HG03469 (cell line): ENCODE data around the gene MTO1.
"Not testable (repeated sequence)": the region's sequence is repeated elsewhere in the genome, so short reads cannot be mapped to it uniquely, and the experiment has no call there.

Experiments
- ATAC-seq: cut with Tn5 transposase; IDR thresholded peaks from one replicate; pipeline ENCODE4 v1.9.1; 2021; ENCODE audit warnings: mild to moderate bottlenecking, moderate library complexity, moderate number of reproducible peaks; ENCODE audit not compliant: unreplicated experiment

The MTO1 gene, protein sequence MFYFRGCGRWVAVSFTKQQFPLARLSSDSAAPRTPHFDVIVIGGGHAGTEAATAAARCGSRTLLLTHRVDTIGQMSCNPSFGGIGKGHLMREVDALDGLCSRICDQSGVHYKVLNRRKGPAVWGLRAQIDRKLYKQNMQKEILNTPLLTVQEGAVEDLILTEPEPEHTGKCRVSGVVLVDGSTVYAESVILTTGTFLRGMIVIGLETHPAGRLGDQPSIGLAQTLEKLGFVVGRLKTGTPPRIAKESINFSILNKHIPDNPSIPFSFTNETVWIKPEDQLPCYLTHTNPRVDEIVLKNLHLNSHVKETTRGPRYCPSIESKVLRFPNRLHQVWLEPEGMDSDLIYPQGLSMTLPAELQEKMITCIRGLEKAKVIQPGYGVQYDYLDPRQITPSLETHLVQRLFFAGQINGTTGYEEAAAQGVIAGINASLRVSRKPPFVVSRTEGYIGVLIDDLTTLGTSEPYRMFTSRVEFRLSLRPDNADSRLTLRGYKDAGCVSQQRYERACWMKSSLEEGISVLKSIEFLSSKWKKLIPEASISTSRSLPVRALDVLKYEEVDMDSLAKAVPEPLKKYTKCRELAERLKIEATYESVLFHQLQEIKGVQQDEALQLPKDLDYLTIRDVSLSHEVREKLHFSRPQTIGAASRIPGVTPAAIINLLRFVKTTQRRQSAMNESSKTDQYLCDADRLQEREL

DNA sequence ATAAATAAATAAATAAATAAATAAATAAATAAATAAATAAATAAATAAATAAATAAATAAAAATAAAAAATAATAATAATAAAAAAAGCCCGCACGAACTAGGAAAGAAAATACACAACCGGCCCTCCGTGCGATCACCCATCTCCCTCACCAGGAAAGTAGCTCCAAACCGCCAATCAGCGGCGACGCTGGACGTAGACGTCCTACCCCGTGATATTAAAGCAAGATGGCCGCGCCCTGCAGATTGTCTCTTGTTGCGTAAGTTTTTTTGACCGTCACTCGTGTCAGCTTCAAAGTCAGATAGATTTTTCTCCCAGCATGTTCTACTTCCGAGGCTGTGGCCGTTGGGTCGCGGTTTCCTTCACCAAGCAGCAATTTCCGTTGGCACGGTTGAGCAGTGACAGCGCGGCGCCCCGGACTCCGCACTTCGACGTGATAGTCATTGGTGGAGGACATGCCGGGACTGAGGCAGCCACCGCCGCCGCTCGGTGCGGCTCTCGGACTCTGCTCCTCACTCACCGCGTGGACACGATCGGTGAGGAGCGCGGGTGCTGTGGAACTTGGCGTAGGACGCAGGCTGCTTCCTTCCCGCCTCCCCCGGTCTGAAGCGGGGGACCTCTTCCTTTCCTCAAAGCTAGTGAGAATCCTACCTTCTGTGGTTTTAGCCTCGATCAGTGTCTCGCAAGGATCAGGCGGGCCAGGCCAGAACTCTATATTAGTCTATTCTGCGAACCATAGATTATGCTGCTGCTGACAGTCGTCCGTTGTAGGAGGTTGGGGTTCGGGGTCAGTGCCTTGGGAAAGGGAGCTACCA, at the start of gene MTO1:
Gene MTO1 (plus strand): TSS at position 201 of the 814 bp plus-strand sequence. CDS start 118 bp downstream, at position 319.
- ATAC-seq = peak; percentile 88

GRCh38 chr6:73413102-73413501, 48.4 kb upstream of the MTO1 start:
- no peak for ATAC-seq

GRCh38 chr6:73418081-73418741, 43.3 kb upstream of the MTO1 start:
- no peak for ATAC-seq

DNA sequence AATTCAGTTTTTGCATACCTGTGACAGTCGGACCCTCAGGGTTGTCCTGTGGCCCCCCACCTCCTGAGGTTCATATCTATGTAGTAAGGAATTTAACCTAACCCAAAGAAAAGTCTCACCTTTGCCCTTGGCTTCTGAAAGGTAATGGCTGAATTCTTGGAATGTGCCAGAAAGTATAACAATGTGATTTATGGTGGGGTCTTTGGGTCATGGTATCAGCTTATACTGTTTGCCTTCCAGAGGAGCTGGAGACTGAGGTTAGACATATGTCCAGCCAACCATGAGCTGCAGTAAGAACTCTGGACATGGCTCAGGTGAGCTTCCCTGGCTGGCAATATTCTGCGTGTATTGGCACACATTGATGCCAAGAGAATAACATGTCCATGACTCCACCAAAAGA, 40.0 kb upstream of the MTO1 start:
- ATAC-seq = no peak

DNA sequence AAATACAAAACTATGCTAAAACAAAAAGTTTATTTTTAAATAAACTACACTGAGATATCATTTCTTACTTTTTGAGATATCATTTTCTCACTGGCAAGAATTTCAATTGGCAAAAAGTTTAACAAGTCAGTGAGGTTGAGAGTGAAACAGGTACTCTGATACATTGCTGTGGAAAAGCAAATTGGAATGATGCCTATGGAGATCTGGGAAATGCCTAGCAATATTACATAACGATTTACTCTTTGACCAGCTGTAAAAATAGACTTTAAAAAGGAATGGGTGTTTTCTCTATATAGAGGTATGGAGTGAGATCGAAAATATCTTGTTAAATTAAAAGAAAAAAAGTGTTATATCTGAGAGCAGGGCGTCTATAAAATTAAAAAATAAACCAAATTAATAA, 26.3 kb upstream of the MTO1 start:
- ATAC-seq = no peak

DNA sequence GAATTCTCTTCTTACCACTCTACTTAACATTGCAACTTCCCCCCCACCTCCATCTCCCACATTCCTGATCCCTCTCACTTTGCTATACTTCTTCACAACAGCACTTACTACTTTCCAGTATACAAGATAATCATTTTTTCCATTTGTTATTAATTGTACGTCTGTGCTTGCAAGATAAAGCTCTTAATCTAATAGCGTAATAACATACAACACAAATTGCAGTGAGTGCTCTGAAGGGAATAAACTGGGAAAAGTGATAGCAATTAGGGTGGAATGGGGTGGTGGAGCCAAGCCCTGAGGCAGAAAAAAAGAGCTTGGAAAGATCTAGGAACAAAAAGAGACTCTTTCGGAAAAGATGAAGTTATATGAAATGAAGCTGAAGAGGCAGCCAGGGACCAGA, 18.0 kb upstream of the MTO1 start:
- no peak for ATAC-seq

- ATAC-seq = peak; percentile 32
Observed at GRCh38 chr6:73451223-73452106, 10.1 kb upstream of the MTO1 start.

DNA sequence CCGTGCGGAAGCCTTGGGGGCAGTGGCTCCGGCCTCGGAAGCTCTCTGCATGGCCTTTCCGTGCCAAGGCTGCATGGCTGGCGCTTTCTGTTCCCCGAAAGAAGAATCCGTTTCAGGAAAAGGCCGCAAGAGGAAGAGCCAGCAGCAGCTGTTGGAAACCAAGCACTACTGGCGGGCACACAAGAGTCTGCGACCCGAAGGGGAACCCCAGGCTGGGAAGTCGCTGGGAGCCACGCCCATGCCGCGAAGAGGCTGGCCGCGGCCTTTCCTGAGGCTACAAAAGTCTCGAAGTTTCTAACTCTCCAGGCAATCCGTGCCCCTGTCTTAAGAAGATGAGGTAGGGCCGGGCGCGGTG, 9.5 kb upstream of the MTO1 start, which contains the start of gene CGAS:
Gene CGAS (minus strand): TSS at position 191 of the 355 bp plus-strand sequence. CDS start 116 bp downstream, at position 75.
- peak; percentile 63 for ATAC-seq

DNA sequence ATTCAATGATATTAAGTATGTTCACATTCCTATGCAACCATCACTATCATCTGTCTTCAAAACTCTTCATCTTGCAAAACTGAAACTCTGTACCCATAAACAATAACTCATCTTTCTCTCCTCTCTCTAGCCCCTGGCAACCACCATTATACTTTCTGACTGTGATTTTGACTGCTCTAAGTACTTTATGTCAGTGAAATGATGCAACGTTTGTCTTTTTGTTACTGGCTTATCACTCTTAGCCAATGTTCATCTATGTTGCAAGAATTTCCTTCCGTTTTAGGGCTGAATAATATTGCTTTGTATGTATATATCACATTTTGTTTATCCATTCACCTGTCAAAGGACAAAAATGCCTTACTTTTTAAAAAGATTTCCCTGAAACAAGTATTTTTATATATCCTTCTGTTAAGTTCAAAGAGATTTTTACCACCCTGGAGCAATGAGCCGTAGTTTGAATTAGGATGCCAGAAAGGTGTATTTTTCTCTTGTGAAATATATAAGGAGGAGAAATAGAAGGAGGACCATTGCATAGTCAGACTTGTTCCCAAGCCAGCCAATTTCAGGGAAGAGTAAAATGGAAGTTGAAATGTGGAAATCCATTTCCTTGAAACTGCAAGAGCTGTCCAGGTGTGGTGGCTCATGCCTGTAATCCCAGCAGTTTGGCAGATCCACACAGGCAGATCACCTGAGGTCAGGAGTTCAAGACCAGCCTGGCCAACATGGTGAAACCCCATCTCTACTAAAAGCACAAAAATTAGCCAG, 5.5 kb upstream of the MTO1 start:
- ATAC-seq = no peak

DNA sequence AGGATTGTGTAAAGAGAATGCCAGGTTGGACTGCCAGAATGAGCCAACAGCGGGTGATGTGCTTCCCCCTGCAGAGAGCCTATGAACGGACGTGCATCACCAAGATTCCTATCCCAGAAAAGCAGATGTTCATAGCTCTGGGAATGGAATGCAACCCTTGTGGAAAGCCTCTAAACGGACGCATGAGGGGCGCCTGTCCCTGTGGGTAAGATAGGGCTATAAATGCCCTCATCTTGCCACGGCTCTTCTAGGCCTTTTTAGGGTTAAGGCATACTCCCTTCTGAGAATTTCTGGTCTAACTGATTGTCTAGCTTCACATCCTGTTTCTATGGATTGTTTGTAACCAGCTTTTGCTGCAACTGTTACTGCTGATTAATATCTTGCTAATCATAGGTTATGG, 2.1 kb upstream of the MTO1 start:
- ATAC-seq = not testable (repeated sequence)

DNA sequence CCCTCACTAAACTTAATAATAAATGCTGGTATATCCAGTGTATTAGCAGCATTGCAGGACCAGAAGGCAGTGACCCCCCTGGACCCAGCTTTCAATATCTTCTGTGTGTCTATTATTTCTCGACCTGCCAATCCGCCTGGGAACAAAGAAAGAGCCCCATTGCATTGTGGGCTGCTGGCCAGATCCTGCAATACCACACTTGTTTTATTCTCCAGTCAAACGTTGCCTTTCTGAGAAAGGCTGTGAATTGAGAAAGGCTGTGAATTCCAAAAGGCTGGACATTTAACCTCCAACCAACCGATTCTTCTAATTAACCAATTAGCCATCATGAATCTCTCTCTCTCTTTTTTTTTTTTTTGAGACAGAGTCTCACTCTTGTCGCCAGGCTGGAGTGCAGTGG, 1.5 kb upstream of the MTO1 start:
- ATAC-seq = no peak

- peak; percentile 89 for ATAC-seq
Observed at GRCh38 chr6:73471686-73472290, 10.3 kb downstream of the MTO1 start.

DNA sequence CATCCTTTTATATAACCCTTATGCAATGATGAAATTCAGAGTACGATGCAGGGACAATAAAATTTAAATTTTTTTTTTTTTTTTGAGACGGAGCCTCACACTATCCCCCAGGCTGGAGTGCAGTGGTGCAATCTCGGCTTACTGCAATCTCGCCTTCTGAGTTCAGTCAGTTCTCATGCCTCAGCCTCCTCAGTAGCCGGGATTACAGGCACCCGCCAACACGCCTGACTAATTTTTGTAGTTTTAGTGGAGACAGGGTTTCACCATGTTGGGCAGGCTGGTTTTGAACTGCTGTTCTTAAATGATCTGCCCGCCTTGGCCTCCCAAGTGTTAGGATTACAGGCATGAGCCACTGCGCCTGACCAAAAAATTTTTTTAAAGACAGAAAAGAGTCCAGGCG, 15.2 kb downstream of the MTO1 start:
- no peak for ATAC-seq

- no peak for ATAC-seq
Observed at GRCh38 chr6:73477407-73477806, 15.9 kb downstream of the MTO1 start.

- no peak for ATAC-seq
Observed at GRCh38 chr6:73481969-73482368, 20.4 kb downstream of the MTO1 start.

GRCh38 chr6:73484438-73484837, 22.9 kb downstream of the MTO1 start:
- ATAC-seq = no peak

DNA sequence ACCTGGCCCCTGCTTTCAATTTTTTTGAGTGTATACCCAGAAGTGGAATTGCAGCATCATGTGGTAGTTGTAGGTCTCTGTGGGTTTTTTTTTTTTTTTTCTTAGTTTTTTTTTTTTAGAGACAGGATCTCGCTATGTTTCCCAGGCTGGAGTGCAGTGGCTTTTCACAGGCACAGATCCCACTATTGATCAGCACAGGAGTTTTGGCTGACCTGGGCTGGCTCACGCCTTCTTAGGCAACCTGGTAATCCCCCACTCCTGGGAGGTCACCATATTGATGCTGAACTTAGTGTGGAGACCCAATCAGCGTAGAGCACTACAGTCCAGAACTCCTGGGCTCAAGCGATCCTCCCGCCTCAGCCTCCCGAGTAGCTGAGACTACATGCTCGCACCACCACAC, 25.9 kb downstream of the MTO1 start:
- no peak for ATAC-seq

- ATAC-seq = no peak
Observed at GRCh38 chr6:73491377-73491776, 29.8 kb downstream of the MTO1 start.

GRCh38 chr6:73497915-73498314, 36.4 kb downstream of the MTO1 start:
- ATAC-seq = no peak
